GM13977 (cell line): ENCODE measurements around the gene LAMC3.

Source experiments
- DNase-seq: peaks from one replicate; pipeline ENCODE4 v3.0.0; 2012; ENCODE audit warnings: low spot score
- in situ Hi-C: fragments of 300-500 bp; cut with MboI; formaldehyde crosslinking; loops from one replicate; pipeline ENCODE4 v1.12.0; 2022; ENCODE audit warnings: low sequenced_read_pairs, low pct_unique_long_range_greater_than_20kb, mixed read lengths, inconsistent platforms; ENCODE audit not compliant: unreplicated experiment
- TF ChIP-seq, protein P1 (sequence below): IDR thresholded peaks from 2 replicates; pipeline ENCODE4 v1.5.1; 2012; ENCODE audit warnings: mild to moderate bottlenecking, control low read depth; ENCODE audit not compliant: insufficient read depth; ENCODE audit errors: extremely low read depth, missing control alignments

Gene LAMC3

DNA sequence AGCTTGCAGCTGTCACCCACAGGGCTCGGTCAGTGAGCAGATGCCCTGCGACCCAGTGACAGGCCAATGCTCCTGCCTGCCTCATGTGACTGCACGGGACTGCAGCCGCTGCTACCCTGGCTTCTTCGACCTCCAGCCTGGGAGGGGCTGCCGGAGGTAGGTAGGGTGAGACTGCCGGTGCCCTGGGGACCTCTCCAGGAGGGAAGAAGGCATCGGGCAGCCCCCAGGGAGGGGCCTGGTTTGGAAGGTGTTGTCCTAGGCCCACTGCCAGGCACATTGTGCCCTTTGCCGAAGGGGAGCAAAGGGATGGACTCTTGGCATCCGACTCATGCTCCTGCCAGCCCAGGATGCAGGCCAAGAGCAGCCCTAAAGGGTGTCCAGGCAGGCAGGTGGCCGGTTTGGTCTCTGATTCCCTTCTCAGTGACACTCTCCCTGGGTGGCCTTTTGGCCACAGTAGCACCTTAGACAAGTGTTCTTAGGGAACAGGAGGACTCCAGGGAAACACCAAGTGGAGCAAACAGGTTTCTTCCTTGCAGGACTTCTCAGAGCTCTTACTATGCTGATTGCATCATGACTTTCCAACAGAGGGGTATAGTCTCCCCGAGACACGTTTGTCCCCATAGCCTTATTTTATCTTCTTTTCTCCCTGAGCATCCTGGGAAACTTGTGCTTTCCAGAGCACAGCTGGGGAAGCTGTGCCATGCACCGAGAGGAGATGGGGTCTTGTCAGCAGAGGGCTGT, 59.3 kb downstream of the LAMC3 start:
- TF ChIP-seq, protein P1, sequence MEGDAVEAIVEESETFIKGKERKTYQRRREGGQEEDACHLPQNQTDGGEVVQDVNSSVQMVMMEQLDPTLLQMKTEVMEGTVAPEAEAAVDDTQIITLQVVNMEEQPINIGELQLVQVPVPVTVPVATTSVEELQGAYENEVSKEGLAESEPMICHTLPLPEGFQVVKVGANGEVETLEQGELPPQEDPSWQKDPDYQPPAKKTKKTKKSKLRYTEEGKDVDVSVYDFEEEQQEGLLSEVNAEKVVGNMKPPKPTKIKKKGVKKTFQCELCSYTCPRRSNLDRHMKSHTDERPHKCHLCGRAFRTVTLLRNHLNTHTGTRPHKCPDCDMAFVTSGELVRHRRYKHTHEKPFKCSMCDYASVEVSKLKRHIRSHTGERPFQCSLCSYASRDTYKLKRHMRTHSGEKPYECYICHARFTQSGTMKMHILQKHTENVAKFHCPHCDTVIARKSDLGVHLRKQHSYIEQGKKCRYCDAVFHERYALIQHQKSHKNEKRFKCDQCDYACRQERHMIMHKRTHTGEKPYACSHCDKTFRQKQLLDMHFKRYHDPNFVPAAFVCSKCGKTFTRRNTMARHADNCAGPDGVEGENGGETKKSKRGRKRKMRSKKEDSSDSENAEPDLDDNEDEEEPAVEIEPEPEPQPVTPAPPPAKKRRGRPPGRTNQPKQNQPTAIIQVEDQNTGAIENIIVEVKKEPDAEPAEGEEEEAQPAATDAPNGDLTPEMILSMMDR: no peak
- DNase-seq: no peak
- in situ Hi-C loops: no loop called here

DNA sequence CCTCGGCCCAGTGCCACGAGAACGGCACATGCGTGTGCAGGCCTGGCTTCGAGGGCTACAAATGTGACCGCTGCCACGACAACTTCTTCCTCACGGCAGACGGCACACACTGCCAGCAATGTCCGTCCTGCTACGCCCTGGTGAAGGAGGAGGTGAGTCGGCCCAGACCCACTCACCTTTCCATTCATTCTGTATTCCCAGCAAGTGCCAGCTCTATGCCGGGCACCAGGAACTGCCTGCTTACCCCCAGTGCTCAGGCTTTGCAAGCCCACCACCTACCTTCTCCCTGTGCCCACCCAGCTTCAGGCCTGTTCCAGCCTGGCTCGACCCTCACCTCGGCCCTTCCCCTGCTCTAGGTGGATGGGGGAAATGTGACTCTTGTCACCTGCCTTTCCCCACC, 60.7 kb downstream of the LAMC3 start:
- TF ChIP-seq, protein P1: no peak
- no peak for DNase-seq
- in situ Hi-C loops: no loop called here

DNA sequence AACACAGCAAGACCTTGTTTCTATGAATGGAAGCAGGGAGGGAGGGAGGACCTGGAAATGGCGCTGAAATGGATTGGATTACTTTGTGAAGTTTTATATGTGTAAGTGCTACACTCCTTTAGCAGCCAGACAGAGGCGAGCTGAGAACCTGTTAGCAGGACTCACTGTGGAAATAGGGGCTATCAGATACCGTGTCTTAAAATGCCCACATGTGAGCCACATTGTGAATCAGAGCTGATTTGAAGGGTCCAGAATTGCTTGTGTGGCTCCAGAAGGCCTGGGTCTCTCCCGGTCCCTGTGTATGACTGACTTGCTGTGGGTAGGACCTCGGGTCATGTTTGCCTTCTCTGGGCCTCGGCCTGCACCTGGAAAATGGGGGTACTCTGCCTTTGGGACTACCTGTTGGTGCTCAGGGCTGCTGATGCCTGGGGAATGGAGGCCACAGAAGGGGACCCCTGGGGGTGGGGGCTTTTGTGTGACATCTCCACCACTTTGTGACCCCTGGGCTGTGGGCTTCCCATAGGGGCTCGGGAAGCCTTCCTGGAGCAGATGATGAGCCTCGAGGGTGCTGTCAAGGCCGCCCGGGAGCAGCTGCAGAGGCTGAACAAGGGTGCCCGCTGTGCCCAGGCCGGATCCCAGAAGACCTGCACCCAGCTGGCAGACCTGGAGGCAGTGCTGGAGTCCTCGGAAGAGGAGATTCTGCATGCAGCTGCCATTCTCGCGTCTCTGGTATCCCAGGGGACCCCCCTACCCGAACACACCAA, 63.3 kb downstream of the LAMC3 start:
- in situ Hi-C loops: no loop called here
- TF ChIP-seq, protein P1: no peak
- no peak for DNase-seq

DNA sequence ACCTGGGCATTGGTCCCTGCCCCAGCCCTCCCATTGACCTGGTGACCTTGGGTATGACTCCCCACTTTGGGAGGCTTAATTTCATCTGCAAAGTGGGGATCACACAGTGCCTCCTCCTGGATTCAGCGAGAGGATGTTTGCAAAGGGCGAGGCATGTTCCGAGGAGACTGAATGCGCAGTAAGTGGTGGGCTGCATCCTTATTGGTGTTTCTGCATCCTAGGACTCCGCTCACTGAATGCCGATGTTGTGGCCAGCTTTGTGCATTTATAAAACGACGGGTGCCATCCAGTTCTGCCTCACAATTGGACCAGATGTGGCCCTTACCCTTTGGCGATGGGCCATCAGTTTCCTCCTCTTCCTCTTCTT, 63.9 kb downstream of the LAMC3 start:
- DNase-seq: no peak
- TF ChIP-seq, protein P1: no peak
- in situ Hi-C loops: no loop called here

DNA sequence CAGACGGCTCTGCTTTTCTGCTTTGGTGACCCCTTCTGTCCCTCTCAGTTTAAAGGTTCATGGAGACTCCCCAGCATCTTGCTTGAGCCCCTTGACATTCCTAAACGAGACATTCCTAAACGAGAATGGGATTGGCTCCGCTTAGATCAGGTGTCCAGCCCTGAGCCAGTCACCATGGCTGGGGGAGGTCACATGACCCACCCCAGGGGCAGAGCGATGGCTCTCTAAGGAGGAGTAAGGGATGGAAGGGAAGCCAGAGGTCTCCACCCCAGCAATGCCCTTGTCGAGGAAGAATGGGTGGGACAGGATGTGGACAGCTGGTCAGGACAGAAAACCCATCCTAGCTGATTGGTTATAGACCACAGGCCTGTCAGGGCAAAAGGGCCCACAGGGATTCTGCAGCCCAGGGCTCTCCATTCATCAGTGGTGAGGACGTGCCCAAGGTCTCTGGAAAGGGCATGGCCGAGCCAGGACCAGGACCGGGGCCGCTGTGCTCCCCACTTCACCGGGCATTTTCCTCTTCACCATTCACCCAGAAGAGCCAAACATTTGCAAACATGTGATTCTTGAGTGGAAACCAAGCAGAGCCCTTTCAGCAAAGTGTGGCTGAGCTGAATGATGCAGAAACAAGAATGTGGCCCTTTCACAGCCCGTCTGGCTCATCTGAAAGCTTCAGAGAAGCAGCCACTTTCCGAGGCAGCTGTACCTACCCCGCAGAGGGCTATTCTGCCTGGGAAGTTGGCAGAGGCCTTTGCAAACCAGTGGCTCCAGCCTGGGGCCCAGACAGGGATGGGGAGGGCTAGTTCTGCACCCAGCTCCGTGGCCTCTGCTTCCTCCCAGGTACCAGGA, 67.6 kb downstream of the LAMC3 start:
- TF ChIP-seq, protein P1: no peak
- DNase-seq: no peak
- in situ Hi-C loops: no loop called here
